Ascending aorta (tissue), 2 donors: Measurements from ENCODE around the gene PRKAR2B. TPM values are rescaled to one million over a fixed set of nuclear protein-coding genes. Genes with fewer than 3 reads are reported as not detected.

Experiments used
- DNase-seq, 2 donors: peaks; one replicate each; pipeline ENCODE4 v3.0.0-alpha.2; 2019; ENCODE audit warnings: low spot score in 2 of 2
- H3K27ac ChIP-seq, 2 donors: fragments of 200-600 bp; sonication (generic); one replicate each; pipeline ENCODE4 v1.5.1; 2016 to 2017; ENCODE audit warnings: mild to moderate bottlenecking in 1 of 2
- H3K27me3 ChIP-seq: fragments of 200-600 bp; sonication (generic); one replicate; pipeline ENCODE4 v1.5.1; 2017
- H3K36me3 ChIP-seq, 2 donors: fragments of 200-600 bp; sonication (generic); one replicate each; pipeline ENCODE4 v1.5.1; 2016
- H3K4me1 ChIP-seq, 2 donors: fragments of 200-600 bp; sonication (generic); one replicate each; pipeline ENCODE4 v1.5.1; 2016 to 2017; ENCODE audit warnings: mild to moderate bottlenecking in 1 of 2
- H3K4me3 ChIP-seq, 2 donors: fragments of 200-600 bp; sonication (generic); one replicate each; pipeline ENCODE4 v1.5.1; 2016 to 2017; ENCODE audit warnings: mild to moderate bottlenecking in 1 of 2
- H3K9me3 ChIP-seq, 2 donors: fragments of 200-600 bp; sonication (generic); one replicate each; pipeline ENCODE4 v1.5.1; 2016
- CTCF ChIP-seq, 3 experiments: fragments of 200-600 bp in 2 of 3; fragments of 450-650 bp in 1 of 3; sonication (generic) in 2 of 3; IDR thresholded peaks; one replicate each; pipeline ENCODE4 v1.5.1; 2016 to 2019; ENCODE audit warnings: antibody characterized with exemption in 3 of 3, mild to moderate bottlenecking in 1 of 3, moderate library complexity in 1 of 3
- intact Hi-C: fragments of 100-400 bp; cut with DNase I; formaldehyde crosslinking; loops from one replicate; pipeline ENCODE4 v1.15.1; 2023
- total RNA-seq: library from RNA; depleted of rRNA; stranded (reverse); fragments of >200 nt; gene quantifications from one replicate; pipeline ENCODE4 v1.1.0, GENCODE V29; 2016

PRKAR2B gene
- total RNA-seq, 1 donor from 2014 or later, result 10.5 TPM

GRCh38 chr7:107203607-107204006 is 159.1 kb downstream of the PRKAR2B start:
- Histone ChIP-seq H3K4me3 (no peak overlapping the region), H3K4me1 (peaks cover 4 to 10% of the 10 kb centered on the region in 2 donors), H3K36me3 (peaks cover 54 to 79% of the 10 kb centered on the region in 2 donors), H3K9me3 (no peaks in the 10 kb centered on the region), H3K27ac (no peak overlapping the region), H3K27me3 (no peaks in the 10 kb centered on the region)
- intact Hi-C loops, result loop anchor here (10.0 kb wide), 1 partner anchor 521 kb away; no protein-coding TSS in a partner anchor
- TF ChIP-seq CTCF (IDR thresholded peaks at IDR 0.05), result no peak
- DNase-seq, result no peak

DNA sequence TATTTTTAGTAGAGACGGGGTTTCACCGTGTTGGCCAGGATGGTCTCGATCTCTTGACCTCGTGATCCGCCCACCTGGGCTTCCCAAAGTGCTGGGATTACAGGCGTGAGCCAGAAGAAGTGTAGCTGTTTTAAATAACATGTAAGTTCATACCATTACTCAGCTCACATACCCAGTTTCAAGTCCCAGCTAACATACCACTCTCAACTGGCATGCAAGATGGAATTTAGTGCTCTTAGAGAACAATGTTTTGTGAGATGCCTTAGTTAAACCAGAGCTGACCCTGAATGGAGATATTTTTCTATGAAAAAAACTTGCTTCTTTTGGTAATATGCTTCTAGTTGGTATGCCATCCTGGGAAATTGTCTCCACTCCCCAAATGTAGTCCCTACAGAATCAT is 161.6 kb downstream of the PRKAR2B start:
- no peak overlapping the region for H3K27ac ChIP-seq
- no peak for DNase-seq
- TF ChIP-seq CTCF (IDR thresholded peaks at IDR 0.05), result no peak
- peaks cover 40 to 69% of the 10 kb centered on the region in 2 donors for H3K36me3 ChIP-seq
- no peaks in the 10 kb centered on the region for H3K27me3 ChIP-seq
- peaks cover 4 to 13% of the 10 kb centered on the region in 2 donors for H3K4me1 ChIP-seq
- no peaks in the 10 kb centered on the region for H3K9me3 ChIP-seq
- intact Hi-C loops, result loop anchor here (10.0 kb wide), 1 partner anchor 519 kb away; no protein-coding TSS in a partner anchor
- no peak overlapping the region for H3K4me3 ChIP-seq

- Histone ChIP-seq H3K27ac (peak overlapping the region in 1 of 2 donors; percentile 57), H3K4me3 (no peak overlapping the region), H3K36me3 (peaks cover 35 to 64% of the 10 kb centered on the region in 2 donors), H3K9me3 (no peaks in the 10 kb centered on the region), H3K4me1 (peaks cover 4 to 13% of the 10 kb centered on the region in 2 donors), H3K27me3 (no peaks in the 10 kb centered on the region)
- no peak for DNase-seq
- intact Hi-C loops, result loop anchor here (10.0 kb wide), 1 partner anchor 518 kb away; no protein-coding TSS in a partner anchor
- TF ChIP-seq CTCF (IDR thresholded peaks at IDR 0.05), result no peak
Measured at GRCh38 chr7:107206706-107207105, 162.2 kb downstream of the PRKAR2B start.

GRCh38 chr7:107207459-107207858 is 163.0 kb downstream of the PRKAR2B start:
- intact Hi-C loops, result loop anchor here (10.0 kb wide), 1 partner anchor 517 kb away; no protein-coding TSS in a partner anchor
- TF ChIP-seq CTCF (IDR thresholded peaks at IDR 0.05), result no peak
- H3K27me3 ChIP-seq, result no peaks in the 10 kb centered on the region
- H3K36me3 ChIP-seq, result peaks cover 28 to 56% of the 10 kb centered on the region in 2 donors
- no peak for DNase-seq
- H3K9me3 ChIP-seq, result no peaks in the 10 kb centered on the region
- peak overlapping the region; percentile 57 to 67 for H3K27ac ChIP-seq
- H3K4me1 ChIP-seq, result peaks cover 4 to 13% of the 10 kb centered on the region in 2 donors
- H3K4me3 ChIP-seq, result no peak overlapping the region

DNA sequence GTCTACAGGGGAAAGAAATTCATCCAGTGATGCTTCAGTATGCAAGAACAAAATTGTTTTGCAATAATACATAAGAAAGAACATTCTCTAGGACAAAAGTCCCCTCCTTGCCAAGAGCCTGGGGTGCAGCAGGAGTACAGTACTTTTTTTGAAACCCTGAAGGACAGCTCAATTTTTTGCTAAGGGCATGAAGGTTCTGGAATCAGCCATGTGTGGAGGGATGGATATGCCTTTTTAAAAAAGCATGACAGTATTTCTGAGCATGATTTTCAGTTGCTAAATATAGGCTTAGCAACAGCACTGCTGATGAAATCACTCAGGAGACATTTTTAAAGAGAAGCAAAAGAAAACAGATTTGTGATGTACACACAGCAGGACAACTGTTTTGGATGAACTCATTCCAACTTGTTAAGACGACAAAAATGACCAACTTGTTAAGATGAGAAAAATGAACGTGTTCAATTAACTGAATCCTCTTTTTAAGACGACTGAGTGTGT is 163.6 kb downstream of the PRKAR2B start:
- DNase-seq, result no peak
- TF ChIP-seq CTCF (IDR thresholded peaks at IDR 0.05), result no peak
- H3K36me3 ChIP-seq, result peaks cover 22 to 50% of the 10 kb centered on the region in 2 donors
- H3K4me1 ChIP-seq, result peaks cover 4 to 13% of the 10 kb centered on the region in 2 donors
- H3K9me3 ChIP-seq, result no peaks in the 10 kb centered on the region
- intact Hi-C loops, result loop anchor here (10.0 kb wide), 1 partner anchor 517 kb away; no protein-coding TSS in a partner anchor
- no peak overlapping the region for H3K4me3 ChIP-seq
- H3K27me3 ChIP-seq, result no peaks in the 10 kb centered on the region
- H3K27ac ChIP-seq, result peak overlapping the region; percentile 57 to 67
